ENCODE measurements around the gene SMYD3.

SMYD3 gene

DNA sequence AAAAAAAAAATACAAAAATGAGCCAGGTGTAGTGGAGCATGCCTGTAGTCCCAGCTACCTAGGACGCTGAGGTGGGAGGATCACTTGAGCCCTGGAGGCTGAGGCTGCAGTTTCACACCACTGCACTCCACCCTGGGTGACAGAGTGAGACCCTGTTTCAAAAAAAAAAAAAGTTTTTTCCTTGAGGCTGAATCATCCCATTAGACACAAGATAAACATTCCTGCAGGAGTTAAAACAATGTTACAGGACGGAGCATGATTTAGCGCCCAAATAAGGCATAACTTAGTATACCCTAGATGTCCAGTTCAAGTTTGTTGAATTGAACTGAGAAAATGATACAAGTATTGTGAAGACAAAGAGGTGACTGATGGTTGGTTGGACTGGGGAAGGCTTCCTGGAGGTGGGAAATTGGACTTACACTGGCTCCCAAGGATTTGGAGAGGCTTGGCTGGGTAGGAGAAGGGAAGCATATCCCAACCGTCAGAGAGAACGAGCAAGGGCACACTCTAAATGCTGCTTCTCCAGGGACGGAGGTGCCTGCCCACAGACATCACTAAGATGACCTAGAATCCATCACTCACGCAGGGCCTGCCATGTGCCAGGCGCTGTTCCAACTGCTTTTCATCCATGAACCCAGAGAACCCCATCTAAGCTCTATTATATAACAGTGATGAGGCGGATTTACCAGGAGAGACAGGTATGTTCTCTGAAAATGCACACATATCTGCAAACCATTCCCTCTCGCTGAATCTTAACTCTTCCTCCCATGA lies 741.7 kb downstream of the SMYD3 start:
- TF ChIP-seq, protein P1, sequence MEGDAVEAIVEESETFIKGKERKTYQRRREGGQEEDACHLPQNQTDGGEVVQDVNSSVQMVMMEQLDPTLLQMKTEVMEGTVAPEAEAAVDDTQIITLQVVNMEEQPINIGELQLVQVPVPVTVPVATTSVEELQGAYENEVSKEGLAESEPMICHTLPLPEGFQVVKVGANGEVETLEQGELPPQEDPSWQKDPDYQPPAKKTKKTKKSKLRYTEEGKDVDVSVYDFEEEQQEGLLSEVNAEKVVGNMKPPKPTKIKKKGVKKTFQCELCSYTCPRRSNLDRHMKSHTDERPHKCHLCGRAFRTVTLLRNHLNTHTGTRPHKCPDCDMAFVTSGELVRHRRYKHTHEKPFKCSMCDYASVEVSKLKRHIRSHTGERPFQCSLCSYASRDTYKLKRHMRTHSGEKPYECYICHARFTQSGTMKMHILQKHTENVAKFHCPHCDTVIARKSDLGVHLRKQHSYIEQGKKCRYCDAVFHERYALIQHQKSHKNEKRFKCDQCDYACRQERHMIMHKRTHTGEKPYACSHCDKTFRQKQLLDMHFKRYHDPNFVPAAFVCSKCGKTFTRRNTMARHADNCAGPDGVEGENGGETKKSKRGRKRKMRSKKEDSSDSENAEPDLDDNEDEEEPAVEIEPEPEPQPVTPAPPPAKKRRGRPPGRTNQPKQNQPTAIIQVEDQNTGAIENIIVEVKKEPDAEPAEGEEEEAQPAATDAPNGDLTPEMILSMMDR (IDR thresholded peaks at IDR 0.05): no peak
- no peak for DNase-seq (ENCODE audit: low spot score)
- Histone ChIP-seq H3K4me3 (no peak overlapping the region), H3K27ac (no peak overlapping the region)

DNA sequence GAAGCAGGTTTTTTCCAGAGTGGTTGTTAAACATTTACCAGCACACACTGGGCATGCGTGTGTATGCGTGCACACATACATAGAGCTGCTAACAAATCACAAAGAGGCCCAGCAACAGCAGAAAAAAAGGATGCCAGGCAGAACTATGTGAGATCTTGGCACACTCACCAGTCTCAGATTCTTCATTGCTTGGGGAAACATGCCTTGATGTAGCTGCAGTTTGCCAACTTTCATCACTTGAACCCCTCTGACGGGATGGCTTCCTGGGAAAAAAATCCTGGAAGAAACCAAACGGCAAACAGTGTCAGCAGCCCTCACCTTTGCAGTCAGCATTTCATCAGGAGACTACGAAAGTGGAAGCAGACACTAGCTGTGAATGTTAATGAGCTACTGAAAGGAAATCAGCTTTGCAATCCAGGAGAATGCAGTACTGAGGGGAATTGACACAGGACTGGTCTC lies 743.2 kb downstream of the SMYD3 start:
- TF ChIP-seq, protein P1 (IDR thresholded peaks at IDR 0.05): no peak
- DNase-seq (ENCODE audit: low spot score): no peak
- no peak overlapping the region for H3K27ac ChIP-seq
- H3K4me3 ChIP-seq: no peak overlapping the region

DNA sequence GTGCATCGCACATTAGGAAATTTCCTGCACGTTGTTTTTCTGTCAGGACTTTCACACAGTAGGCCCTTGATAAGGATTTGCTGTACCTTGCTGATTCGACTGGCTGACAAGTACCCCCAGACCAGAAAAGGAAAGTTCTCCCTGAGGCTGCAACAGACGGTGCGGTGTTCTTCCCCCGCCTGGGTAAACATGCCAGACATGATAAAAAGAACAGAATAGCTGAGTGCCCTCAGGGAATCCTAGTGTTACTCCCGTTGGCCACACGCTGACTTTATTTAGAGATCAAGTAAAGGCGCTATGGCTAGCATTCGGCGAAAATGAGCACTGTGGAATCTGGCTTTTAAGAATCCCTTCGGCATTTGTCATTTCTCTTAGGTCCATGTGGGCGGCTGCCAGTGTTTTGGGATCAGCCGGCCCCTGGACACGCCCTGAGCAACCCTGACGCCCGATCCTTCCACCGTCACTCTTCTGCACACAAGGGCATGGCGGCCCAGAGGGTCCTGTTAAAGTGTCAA lies 744.6 kb downstream of the SMYD3 start:
- no peak for DNase-seq (ENCODE audit: low spot score)
- no peak overlapping the region for H3K27ac ChIP-seq
- no peak overlapping the region for H3K4me3 ChIP-seq
- TF ChIP-seq, protein P1 (IDR thresholded peaks at IDR 0.05): no peak

DNA sequence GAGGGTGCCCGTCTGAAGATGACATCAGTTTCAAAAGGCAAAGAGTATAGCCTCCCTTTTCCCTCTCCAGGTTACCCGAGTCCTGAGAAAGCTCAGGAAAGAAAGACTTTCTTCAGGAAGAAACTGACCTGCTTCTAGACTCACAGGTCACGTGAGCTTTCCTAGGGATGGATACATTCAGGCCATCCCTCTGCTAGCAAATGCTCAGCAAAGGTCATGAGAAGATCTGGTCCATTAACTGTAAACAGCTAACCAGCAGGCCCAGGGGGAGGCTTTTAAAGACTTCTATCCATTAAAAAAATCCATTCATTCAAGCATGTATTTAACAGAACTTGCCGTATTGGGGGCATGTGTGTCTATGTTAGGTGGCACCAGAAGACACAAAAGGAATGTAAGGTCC lies 746.8 kb downstream of the SMYD3 start:
- TF ChIP-seq, protein P1 (IDR thresholded peaks at IDR 0.05): no peak
- Histone ChIP-seq H3K27ac (no peak overlapping the region), H3K4me3 (no peak overlapping the region)
- no peak for DNase-seq (ENCODE audit: low spot score)

DNA sequence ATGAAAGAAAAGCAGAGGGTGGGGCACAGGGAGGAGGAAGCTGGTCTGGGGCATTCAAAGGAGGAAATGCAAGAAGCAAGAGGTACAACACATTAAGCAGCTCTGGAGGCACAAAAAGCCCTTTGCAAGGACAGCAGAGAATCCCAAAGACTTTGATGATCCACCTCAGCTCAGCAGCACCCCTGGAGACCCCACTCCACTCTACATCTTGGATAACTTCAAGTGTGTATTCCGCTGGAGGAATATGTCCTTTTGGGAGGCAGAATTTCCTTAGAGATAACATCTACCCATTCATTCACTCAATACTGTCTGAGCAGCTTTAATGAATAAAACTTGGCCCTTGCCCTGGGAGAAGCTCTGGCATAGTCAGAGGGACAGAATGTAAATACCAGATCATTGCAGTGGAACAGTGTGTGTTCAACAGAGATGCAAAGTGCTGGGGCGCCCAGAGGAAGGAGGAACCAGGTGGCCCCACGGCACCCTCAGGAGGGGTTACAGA lies 752.6 kb downstream of the SMYD3 start:
- no peak for DNase-seq (ENCODE audit: low spot score)
- TF ChIP-seq, protein P1 (IDR thresholded peaks at IDR 0.05): no peak
- Histone ChIP-seq H3K4me3 (no peak overlapping the region), H3K27ac (no peak overlapping the region)

DNA sequence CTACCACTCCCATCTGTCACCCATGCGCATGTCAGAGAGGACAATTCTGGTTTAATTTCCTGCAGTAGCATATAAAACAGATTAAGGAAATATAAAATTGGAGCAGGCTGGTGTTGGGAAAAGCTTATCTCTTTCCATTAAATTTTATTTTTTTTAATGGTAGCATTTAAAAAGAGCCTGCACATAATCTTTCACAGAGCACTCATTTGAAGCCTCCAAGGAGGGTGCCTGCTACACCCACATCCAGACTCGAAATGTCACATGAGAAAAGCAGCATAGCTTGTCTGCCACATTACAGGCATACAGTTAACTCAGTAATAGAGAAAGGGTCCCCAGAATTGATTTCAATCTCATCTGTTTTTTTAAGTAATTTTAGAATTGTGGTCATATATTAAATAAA lies 753.3 kb downstream of the SMYD3 start:
- Histone ChIP-seq H3K4me3 (no peak overlapping the region), H3K27ac (no peak overlapping the region)
- TF ChIP-seq, protein P1 (IDR thresholded peaks at IDR 0.05): no peak
- no peak for DNase-seq (ENCODE audit: low spot score)

DNA sequence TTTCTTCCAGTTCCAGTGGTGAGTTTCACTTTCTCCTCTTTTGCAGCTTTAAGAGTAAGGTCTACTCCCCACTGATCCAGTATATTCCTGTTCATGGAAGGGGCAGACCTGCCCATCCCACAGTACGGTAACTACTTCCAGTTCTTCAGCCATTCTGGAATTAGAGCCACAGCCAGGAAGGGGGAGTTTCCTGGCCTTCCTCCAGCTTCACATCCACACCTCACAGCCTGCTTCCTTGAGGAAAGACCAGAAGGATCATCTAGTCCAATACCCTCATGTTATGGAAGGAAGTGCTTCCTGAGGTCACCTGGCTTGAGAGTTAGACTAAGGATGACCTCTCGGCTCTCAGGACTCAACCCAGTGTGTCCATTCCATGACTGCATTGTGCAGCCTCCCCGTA lies 754.5 kb downstream of the SMYD3 start:
- no peak for DNase-seq (ENCODE audit: low spot score)
- H3K27ac ChIP-seq: no peak overlapping the region
- no peak overlapping the region for H3K4me3 ChIP-seq
- TF ChIP-seq, protein P1 (IDR thresholded peaks at IDR 0.05): no peak

Measured in coronary artery (tissue), 2 donors.